Endothelial cell of umbilical vein (primary cell): ENCODE measurements around the gene CXCL16.
A peak's percentile ranks its signal among the peaks of the same experiment; 100 is the strongest.

Experiments
- EZH2 ChIP-seq: IDR thresholded peaks from 2 replicates; pipeline ENCODE4 v1.6.1; 2012; ENCODE audit warnings: borderline replicate concordance, low read depth, mild to moderate bottlenecking, moderate library complexity, low read length, inconsistent platforms; ENCODE audit not compliant: severe bottlenecking
- MYC ChIP-seq: IDR thresholded peaks from one replicate; pipeline ENCODE4 v1.6.1; 2011; ENCODE audit warnings: mild to moderate bottlenecking, low read depth, low read length
- POLR2A ChIP-seq: IDR thresholded peaks from 2 replicates; pipeline ENCODE4 v1.6.1; 2012; ENCODE audit warnings: low read depth, mild to moderate bottlenecking, control low read depth, low read length
- POLR2AphosphoS5 ChIP-seq: IDR thresholded peaks from 2 replicates; pipeline ENCODE4 v1.6.1; 2012; ENCODE audit warnings: low read depth, mild to moderate bottlenecking, control low read depth, low read length, moderate library complexity; ENCODE audit not compliant: insufficient read depth
- TF ChIP-seq, protein P1 (sequence below), 2 donors: IDR thresholded peaks; 1 replicate in 1 of 2; 2 replicates in 1 of 2; pipeline ENCODE4 v1.5.1; 2011; ENCODE audit warnings: low read length in 2 of 2, mild to moderate bottlenecking in 2 of 2, moderate library complexity in 2 of 2, control low read depth in 1 of 2, inconsistent platforms in 1 of 2, low read depth in 1 of 2; ENCODE audit not compliant: insufficient read depth in 1 of 2; ENCODE audit errors: extremely low read depth in 1 of 2
- TF ChIP-seq, protein P2 (sequence below): IDR thresholded peaks from 2 replicates; pipeline ENCODE4 v1.6.1; 2011; ENCODE audit not compliant: insufficient read depth, insufficient read length

DNA sequence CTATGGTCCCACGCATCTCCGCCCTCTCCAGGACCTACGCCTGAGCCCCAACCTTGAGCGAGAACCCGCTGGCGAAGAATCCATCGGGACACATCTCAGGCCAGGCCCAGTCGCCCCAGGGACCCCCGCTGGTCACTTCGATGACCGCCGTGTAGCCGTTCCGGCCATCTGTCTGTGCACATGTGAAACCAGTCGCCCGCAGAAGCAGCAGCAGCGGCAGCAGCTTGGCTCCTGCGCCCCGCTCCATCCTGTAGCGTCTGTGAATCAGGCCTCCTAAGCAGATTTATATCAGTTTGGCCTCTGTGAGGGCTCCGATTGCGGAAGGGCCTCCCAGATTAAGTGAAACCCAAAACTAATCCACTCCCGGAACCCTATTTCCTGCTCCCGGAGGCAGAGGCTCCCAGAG, 46.4 kb upstream of the CXCL16 start, which contains the start of gene VMO1:
- TF ChIP-seq EZH2 (peak; percentile 56), POLR2AphosphoS5 (no peak), POLR2A (no peak), MYC (no peak)
- TF ChIP-seq, protein P1, sequence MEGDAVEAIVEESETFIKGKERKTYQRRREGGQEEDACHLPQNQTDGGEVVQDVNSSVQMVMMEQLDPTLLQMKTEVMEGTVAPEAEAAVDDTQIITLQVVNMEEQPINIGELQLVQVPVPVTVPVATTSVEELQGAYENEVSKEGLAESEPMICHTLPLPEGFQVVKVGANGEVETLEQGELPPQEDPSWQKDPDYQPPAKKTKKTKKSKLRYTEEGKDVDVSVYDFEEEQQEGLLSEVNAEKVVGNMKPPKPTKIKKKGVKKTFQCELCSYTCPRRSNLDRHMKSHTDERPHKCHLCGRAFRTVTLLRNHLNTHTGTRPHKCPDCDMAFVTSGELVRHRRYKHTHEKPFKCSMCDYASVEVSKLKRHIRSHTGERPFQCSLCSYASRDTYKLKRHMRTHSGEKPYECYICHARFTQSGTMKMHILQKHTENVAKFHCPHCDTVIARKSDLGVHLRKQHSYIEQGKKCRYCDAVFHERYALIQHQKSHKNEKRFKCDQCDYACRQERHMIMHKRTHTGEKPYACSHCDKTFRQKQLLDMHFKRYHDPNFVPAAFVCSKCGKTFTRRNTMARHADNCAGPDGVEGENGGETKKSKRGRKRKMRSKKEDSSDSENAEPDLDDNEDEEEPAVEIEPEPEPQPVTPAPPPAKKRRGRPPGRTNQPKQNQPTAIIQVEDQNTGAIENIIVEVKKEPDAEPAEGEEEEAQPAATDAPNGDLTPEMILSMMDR (IDR thresholded peaks at IDR 0.05; ENCODE audit: extremely low read depth in 1 of 2, insufficient read depth in 1 of 2, low read depth in 1 of 2, low read length in 2 of 2) = no peak
- TF ChIP-seq, protein P2, sequence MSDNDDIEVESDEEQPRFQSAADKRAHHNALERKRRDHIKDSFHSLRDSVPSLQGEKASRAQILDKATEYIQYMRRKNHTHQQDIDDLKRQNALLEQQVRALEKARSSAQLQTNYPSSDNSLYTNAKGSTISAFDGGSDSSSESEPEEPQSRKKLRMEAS = no peak
